ENCODE data around the gene TTBK2. TPM values are rescaled to one million over a fixed set of nuclear protein-coding genes. Genes with fewer than 3 reads are reported as not detected.
"Not testable (repeated sequence)": the region's sequence is repeated elsewhere in the genome, so short reads cannot be mapped to it uniquely, and the experiment has no call there.

Gene TTBK2
- total RNA-seq, 1 experiment from 2014 or later: 18.6 TPM

DNA sequence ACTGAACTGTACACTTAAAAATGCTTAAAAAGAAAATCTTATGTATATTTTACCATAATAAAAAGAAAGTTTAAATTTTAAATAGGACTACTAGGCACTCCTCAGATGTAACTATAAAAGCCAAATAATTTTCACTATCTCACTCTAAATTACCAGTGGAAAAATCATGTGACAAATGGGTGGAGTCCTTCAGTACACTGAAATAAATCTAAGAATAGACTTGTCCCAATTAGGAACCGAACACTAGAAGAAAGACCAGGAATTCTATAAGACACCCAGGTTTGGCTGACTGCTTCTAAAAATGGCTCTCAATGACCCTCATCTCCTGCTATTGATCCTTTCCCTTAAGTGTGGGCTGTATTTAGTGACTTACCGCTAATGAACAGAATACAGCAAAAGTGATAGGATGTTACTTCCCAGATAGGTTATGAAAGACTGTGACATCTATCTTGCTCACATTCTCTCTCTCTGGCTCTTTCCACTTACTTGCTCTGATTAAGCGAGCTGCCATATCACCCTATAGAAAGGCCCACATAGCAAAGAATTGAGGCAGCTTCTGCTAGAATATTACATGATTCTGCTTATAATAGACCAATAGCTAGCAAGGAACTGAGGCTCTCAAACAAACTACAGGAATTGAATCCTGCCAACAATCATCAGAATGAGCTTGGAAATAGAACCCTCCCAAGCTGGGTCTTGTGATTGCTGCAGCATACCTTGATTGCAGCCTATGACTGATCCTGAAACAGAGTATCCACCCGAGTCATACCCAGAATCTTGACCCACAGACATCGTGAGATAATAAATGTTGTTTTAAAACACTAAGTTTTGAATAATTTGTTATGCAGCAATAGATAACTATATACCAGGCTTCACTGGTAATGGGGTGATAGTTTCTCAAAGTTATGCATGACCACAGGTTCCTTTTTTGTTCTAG, 16.9 kb downstream of the TTBK2 start:
- Mint-ChIP-seq H3K4me3 (no peak overlapping the region), H3K27me3 (ENCODE audit: low read depth) (no peaks in the 10 kb centered on the region), H3K4me1 (peaks cover 5% of the 10 kb centered on the region), H3K27ac (peak overlapping the region; percentile 42), H3K9me3 (no peaks in the 10 kb centered on the region), H3K36me3 (no peaks in the 10 kb centered on the region)
- TF ChIP-seq NR3C1 (CRISPR knock-in tag; conservative IDR thresholded peaks at IDR 0.05; ENCODE audit: low read depth) (no peak), CREM (CRISPR knock-in tag; IDR thresholded peaks at IDR 0.05) (no peak), FOXK1 (CRISPR knock-in tag; IDR thresholded peaks at IDR 0.05) (no peak), ZSCAN18 (CRISPR knock-in tag; IDR thresholded peaks at IDR 0.05) (no peak), SP1 (CRISPR knock-in tag; conservative IDR thresholded peaks at IDR 0.05) (no peak), NFE2L1 (CRISPR knock-in tag; IDR thresholded peaks at IDR 0.05) (no peak), ZNF512 (CRISPR knock-in tag; IDR thresholded peaks at IDR 0.05; ENCODE audit: borderline replicate concordance) (no peak), NFYB (CRISPR knock-in tag; conservative IDR thresholded peaks at IDR 0.05; ENCODE audit: low read depth) (no peak)
- TF ChIP-seq, protein P1, sequence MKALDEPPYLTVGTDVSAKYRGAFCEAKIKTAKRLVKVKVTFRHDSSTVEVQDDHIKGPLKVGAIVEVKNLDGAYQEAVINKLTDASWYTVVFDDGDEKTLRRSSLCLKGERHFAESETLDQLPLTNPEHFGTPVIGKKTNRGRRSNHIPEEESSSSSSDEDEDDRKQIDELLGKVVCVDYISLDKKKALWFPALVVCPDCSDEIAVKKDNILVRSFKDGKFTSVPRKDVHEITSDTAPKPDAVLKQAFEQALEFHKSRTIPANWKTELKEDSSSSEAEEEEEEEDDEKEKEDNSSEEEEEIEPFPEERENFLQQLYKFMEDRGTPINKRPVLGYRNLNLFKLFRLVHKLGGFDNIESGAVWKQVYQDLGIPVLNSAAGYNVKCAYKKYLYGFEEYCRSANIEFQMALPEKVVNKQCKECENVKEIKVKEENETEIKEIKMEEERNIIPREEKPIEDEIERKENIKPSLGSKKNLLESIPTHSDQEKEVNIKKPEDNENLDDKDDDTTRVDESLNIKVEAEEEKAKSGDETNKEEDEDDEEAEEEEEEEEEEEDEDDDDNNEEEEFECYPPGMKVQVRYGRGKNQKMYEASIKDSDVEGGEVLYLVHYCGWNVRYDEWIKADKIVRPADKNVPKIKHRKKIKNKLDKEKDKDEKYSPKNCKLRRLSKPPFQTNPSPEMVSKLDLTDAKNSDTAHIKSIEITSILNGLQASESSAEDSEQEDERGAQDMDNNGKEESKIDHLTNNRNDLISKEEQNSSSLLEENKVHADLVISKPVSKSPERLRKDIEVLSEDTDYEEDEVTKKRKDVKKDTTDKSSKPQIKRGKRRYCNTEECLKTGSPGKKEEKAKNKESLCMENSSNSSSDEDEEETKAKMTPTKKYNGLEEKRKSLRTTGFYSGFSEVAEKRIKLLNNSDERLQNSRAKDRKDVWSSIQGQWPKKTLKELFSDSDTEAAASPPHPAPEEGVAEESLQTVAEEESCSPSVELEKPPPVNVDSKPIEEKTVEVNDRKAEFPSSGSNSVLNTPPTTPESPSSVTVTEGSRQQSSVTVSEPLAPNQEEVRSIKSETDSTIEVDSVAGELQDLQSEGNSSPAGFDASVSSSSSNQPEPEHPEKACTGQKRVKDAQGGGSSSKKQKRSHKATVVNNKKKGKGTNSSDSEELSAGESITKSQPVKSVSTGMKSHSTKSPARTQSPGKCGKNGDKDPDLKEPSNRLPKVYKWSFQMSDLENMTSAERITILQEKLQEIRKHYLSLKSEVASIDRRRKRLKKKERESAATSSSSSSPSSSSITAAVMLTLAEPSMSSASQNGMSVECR (CRISPR knock-in tag; IDR thresholded peaks at IDR 0.05; ENCODE audit: borderline replicate concordance): no peak
- TF ChIP-seq, protein P2, sequence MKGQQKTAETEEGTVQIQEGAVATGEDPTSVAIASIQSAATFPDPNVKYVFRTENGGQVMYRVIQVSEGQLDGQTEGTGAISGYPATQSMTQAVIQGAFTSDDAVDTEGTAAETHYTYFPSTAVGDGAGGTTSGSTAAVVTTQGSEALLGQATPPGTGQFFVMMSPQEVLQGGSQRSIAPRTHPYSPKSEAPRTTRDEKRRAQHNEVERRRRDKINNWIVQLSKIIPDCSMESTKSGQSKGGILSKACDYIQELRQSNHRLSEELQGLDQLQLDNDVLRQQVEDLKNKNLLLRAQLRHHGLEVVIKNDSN (CRISPR knock-in tag; IDR thresholded peaks at IDR 0.05): no peak
- TF ChIP-seq, protein P3, sequence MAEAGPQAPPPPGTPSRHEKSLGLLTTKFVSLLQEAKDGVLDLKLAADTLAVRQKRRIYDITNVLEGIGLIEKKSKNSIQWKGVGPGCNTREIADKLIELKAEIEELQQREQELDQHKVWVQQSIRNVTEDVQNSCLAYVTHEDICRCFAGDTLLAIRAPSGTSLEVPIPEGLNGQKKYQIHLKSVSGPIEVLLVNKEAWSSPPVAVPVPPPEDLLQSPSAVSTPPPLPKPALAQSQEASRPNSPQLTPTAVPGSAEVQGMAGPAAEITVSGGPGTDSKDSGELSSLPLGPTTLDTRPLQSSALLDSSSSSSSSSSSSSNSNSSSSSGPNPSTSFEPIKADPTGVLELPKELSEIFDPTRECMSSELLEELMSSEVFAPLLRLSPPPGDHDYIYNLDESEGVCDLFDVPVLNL (CRISPR knock-in tag; IDR thresholded peaks at IDR 0.05; ENCODE audit: borderline replicate concordance, low read depth): no peak
- TF ChIP-seq, protein P4, sequence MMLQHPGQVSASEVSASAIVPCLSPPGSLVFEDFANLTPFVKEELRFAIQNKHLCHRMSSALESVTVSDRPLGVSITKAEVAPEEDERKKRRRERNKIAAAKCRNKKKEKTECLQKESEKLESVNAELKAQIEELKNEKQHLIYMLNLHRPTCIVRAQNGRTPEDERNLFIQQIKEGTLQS (CRISPR knock-in tag; conservative IDR thresholded peaks at IDR 0.05): no peak
- TF ChIP-seq, protein P5, sequence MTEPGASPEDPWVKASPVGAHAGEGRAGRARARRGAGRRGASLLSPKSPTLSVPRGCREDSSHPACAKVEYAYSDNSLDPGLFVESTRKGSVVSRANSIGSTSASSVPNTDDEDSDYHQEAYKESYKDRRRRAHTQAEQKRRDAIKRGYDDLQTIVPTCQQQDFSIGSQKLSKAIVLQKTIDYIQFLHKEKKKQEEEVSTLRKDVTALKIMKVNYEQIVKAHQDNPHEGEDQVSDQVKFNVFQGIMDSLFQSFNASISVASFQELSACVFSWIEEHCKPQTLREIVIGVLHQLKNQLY (CRISPR knock-in tag; IDR thresholded peaks at IDR 0.05): no peak
- TF ChIP-seq, protein P6, sequence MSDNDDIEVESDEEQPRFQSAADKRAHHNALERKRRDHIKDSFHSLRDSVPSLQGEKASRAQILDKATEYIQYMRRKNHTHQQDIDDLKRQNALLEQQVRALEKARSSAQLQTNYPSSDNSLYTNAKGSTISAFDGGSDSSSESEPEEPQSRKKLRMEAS (CRISPR knock-in tag; IDR thresholded peaks at IDR 0.05): no peak
- TF ChIP-seq, protein P7, sequence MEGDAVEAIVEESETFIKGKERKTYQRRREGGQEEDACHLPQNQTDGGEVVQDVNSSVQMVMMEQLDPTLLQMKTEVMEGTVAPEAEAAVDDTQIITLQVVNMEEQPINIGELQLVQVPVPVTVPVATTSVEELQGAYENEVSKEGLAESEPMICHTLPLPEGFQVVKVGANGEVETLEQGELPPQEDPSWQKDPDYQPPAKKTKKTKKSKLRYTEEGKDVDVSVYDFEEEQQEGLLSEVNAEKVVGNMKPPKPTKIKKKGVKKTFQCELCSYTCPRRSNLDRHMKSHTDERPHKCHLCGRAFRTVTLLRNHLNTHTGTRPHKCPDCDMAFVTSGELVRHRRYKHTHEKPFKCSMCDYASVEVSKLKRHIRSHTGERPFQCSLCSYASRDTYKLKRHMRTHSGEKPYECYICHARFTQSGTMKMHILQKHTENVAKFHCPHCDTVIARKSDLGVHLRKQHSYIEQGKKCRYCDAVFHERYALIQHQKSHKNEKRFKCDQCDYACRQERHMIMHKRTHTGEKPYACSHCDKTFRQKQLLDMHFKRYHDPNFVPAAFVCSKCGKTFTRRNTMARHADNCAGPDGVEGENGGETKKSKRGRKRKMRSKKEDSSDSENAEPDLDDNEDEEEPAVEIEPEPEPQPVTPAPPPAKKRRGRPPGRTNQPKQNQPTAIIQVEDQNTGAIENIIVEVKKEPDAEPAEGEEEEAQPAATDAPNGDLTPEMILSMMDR (IDR thresholded peaks at IDR 0.05): no peak
- TF ChIP-seq, protein P8, sequence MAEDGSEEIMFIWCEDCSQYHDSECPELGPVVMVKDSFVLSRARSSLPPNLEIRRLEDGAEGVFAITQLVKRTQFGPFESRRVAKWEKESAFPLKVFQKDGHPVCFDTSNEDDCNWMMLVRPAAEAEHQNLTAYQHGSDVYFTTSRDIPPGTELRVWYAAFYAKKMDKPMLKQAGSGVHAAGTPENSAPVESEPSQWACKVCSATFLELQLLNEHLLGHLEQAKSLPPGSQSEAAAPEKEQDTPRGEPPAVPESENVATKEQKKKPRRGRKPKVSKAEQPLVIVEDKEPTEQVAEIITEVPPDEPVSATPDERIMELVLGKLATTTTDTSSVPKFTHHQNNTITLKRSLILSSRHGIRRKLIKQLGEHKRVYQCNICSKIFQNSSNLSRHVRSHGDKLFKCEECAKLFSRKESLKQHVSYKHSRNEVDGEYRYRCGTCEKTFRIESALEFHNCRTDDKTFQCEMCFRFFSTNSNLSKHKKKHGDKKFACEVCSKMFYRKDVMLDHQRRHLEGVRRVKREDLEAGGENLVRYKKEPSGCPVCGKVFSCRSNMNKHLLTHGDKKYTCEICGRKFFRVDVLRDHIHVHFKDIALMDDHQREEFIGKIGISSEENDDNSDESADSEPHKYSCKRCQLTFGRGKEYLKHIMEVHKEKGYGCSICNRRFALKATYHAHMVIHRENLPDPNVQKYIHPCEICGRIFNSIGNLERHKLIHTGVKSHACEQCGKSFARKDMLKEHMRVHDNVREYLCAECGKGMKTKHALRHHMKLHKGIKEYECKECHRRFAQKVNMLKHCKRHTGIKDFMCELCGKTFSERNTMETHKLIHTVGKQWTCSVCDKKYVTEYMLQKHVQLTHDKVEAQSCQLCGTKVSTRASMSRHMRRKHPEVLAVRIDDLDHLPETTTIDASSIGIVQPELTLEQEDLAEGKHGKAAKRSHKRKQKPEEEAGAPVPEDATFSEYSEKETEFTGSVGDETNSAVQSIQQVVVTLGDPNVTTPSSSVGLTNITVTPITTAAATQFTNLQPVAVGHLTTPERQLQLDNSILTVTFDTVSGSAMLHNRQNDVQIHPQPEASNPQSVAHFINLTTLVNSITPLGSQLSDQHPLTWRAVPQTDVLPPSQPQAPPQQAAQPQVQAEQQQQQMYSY (CRISPR knock-in tag; IDR thresholded peaks at IDR 0.05): no peak
- no peak for ATAC-seq
- no peak for DNase-seq (ENCODE audit: low spot score)
- CTCF ChIA-PET: interaction anchor here (1.4 kb wide), 1 partner anchor 23 kb away, joined by 3 read pairs; no protein-coding TSS in a partner anchor
- POLR2A ChIA-PET: no interaction called here

GRCh38 chr15:42893911-42894310, 26.7 kb downstream of the TTBK2 start:
- DNase-seq (ENCODE audit: low spot score); ATAC-seq; H3K4me3 Mint-ChIP-seq; H3K27ac Mint-ChIP-seq; H3K4me1 Mint-ChIP-seq; H3K27me3 Mint-ChIP-seq (ENCODE audit: low read depth); POLR2A ChIA-PET; CTCF ChIA-PET: not testable (repeated sequence)
- Mint-ChIP-seq H3K9me3 (peaks cover 14% of the 10 kb centered on the region), H3K36me3 (peaks cover 14% of the 10 kb centered on the region)

Measured in WTC11 (cell line).